Measurements from ENCODE around the gene RAD51B.
"Not testable (repeated sequence)": the region's sequence is repeated elsewhere in the genome, so short reads cannot be mapped to it uniquely, and the experiment has no call there.

RAD51B gene

DNA sequence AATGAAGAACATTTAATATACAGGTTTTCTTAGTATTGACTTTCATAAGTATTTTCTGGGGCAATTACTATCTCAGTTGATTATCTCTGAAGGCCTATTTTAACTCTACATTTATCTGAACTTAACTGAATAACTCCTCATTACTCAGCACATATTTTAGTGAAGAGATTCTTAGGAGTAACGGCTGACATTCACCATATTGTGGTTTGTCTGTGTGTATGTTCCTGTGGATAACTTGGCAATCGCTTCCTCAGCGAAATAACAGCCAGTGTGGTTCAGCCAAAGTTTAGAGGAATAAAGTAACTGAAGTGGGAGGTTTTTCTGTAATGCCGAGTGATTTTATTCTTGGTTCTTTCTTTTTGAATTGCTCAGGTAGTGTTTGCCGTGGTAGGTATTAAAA is 168.0 kb downstream of the RAD51B start:
- DNase-seq = no peak

DNA sequence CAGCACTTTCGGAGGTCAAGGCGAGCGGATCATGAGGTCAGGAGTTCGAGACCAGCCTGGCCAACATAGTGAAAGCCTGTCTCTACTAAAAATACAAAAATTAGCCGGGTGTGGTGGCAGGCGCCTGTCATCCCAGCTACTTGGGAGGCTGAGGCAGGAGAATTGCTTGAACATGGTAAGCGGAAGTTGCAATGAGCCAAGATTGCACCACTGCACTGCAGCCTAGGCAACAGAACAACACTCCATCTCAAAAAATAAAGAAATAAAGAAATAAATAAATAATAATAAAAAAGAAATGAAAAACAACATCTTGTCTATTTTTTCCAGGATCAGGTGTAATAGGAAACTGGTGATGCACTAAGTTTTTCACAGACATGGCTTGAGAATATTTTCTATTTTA is 168.6 kb downstream of the RAD51B start:
- not testable (repeated sequence) for DNase-seq

- DNase-seq = no peak
Observed at GRCh38 chr14:67990576-67990975, 171.0 kb downstream of the RAD51B start.

DNA sequence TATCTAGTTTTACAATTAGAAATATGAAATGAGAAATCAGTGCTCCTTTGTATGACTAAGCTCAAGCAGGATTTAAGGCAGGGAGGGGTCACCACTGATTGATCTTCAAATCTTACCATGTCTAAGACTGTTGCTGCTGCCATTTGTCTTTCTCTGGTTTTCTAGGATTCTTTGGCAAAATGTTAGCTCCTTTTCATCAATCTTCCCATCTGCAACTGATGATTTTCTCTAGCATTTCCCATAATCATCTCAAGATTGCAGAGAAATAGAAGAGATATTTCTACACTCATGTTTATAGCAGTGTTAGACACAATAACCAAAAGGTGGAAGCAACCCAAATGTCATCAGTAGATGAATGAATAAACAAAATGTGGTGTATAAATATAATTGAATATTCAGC is 175.0 kb downstream of the RAD51B start:
- no peak for DNase-seq

DNA sequence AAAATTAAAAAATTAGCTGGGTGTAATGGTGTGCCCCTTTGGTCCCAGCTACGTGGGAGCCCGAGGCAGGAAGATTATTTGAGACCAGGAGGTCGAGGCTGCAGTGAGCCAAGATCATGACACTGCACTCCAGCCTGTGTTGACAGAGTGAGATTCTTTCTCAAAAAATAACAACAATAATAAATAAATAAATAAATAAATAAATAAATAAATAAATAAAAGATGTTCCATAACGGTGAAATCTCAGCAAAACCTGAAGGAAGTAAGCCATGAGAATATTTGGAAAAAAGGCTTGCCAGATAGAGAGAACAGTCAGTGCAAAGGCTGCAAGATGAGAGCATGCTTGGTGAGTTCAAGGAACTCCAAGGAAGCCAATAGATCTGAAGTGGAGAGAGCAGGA is 176.7 kb downstream of the RAD51B start:
- no peak for DNase-seq

DNA sequence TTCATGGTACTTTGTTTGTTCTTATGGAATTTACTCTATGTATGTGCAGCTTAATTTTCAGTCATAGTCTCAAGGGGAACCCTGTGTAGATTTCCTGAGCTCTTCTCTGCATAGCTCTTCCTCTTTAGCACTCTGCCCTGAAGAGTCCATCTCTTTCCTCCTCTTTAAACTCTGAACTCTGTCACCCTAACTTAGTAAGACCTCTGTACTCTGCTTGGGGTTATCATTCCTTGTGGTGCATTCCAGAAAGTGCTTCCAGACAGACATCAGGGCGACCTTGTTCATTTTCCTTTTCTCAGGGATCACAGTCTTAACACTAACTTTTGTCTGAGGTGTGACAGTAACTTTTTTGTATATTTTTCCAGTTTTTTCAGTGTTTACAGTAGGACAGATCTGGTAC is 179.3 kb downstream of the RAD51B start:
- DNase-seq = no peak

- DNase-seq = no peak
Observed at GRCh38 chr14:67999290-67999689, 179.7 kb downstream of the RAD51B start.

- DNase-seq = no peak
Observed at GRCh38 chr14:67999705-68000384, 180.3 kb downstream of the RAD51B start.

DNA sequence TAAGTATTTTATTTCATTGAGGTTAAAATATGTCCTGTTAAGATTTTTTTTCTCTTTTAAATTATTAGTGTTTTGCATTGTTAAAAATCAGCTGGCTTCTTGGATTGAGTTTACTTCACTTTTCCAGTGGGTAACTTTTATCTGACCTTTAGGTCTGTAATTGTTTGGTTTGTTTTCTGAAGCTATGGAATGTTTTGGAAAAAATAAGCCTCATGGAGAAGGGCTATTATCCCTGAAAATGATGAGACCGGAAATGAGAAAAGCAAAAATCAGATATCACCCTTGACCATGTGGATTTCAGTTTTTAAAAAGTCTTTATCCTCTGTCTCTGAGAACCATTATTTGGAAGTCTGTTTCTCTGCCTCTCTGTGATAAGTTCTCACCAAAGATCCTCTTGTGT is 180.9 kb downstream of the RAD51B start:
- no peak for DNase-seq

- no peak for DNase-seq
Observed at GRCh38 chr14:68008491-68008890, 188.9 kb downstream of the RAD51B start.

DNA sequence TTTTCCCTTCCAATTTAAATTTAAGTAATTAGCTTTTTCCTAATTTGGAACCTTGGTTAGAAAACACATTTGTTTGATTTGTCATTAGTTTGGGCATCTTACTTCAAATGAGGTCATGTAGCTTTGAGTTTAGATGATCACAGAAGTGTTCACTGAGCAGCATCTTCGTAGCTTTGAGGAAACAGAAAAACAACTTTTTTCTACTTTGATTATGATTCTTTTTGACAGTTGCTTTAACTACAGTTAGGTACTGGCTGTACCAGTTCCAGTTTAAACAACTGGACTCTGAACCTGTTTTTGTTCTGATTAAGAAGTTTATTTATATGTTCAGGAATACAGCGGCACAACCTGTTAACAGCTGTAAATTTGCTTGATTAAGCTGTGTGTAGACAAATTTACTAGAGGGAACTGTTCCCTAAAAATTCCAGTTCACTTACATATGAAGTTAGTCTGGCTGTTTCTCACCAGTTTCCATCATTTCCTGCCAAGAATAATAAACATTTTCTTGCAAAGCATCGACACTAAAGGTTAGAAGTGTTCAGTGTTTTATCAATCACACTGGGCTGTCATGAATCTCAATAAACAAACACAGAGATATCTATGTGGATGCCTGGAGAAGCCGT is 191.9 kb downstream of the RAD51B start:
- DNase-seq = no peak

GRCh38 chr14:68012871-68013270 is 193.3 kb downstream of the RAD51B start:
- DNase-seq = no peak

DNA sequence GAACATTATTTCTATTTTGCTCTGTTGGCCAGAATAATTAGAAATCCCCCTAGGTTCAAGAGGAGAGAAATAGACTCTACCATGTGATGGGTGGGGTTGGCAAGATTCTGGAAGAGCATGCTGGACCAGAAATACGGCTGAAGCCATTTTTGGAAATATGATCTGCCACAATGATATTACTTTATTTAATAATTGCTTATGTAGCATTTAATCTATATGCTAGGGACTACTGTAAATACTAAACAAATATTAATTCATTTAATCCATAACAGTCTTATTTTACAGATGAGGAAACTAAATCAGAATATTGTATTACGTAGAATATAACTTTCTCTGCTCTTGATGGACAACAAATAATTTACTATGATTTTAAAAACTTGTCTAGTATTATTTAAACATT is 193.7 kb downstream of the RAD51B start:
- no peak for DNase-seq

DNA sequence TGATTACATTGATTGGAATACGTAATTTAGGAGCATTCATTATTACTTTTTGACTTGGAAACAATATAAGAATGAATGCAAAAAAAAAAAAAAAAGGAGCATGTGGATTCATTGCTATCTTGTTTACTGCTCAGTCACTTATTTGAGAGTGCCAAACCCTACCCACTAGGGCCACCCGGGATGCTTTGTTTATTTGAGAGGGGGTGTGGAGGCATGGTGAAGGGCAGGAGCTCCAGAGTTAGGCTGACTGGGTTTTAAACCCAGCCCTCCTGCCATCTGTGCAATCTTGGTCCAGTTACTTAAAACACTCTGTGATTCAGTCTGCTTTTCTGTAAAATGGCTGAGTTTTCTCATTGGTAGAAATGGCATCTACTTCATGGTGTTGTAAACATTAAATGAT is 195.2 kb downstream of the RAD51B start:
- no peak for DNase-seq

DNA sequence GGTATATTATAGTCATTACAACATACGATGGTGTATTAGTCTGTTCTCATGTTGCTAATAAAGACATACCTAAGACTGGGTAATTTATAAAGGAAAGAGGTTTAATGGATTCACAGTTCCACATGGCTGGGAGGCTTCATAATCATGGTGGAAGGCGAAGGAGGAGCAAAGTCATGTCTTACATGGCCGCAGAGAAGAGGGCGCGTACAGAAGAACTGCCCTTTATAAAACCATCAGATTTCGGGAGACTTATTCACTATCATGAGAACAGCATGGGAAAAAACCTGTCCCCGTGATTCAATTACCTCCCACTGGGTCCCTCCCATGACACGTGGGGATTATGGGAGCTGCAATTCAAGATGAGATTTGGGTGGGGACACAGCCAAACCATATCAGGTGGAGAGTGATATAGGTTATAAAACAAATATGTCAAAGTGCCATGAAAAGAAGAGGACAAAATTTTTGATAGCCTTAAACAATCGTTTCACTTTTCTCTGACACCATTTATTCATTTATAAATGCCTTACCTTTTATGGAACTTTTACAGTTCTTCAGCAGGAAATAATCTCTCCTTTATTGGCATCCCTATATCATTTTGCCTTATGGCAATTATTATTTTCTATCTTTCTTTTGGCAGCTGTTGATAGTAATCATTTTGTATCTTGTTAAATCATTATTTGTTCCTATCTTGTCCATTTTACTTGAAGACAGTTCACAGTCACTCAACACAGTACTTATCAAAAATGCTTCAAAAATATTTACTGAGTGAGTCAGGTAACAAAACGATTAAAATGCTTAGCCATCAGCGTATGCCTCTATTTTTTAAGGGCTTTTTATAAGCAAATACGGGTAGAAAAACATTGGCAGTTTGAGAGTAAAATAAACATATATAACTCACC is 196.0 kb downstream of the RAD51B start:
- DNase-seq = no peak

DNA sequence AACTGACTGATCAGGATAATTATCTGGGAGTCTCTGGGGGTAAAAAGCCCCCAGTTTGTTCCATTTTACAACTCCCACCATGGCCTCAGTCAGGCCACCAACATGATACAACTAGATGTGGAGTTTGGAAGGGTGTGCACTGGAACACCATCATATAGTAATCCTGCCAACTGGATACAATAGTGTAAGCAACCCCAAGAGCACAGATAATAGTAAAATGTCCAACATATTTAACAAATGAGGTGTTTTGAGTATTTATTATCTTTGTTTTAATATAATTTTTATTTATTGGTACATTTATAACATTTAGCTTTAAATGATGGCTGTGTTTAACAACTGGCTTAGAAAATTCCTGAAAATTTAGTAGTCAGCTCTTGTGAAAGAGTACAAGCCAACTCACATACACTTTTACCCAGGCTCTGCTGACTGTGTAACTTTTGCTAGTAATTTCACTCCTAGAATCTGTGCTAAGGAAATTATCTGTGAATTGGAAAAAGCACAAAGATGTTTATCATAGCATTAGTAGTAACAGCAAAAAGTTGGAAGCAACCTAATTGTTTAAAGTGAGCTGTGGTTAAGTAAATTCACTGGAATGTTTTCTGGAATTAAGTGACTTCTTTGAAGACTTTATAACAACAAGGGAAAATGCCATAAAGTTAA is 196.8 kb downstream of the RAD51B start:
- no peak for DNase-seq

- DNase-seq = no peak
Observed at GRCh38 chr14:68018598-68018997, 199.0 kb downstream of the RAD51B start.

GRCh38 chr14:68020493-68020892 is 200.9 kb downstream of the RAD51B start:
- no peak for DNase-seq

DNA sequence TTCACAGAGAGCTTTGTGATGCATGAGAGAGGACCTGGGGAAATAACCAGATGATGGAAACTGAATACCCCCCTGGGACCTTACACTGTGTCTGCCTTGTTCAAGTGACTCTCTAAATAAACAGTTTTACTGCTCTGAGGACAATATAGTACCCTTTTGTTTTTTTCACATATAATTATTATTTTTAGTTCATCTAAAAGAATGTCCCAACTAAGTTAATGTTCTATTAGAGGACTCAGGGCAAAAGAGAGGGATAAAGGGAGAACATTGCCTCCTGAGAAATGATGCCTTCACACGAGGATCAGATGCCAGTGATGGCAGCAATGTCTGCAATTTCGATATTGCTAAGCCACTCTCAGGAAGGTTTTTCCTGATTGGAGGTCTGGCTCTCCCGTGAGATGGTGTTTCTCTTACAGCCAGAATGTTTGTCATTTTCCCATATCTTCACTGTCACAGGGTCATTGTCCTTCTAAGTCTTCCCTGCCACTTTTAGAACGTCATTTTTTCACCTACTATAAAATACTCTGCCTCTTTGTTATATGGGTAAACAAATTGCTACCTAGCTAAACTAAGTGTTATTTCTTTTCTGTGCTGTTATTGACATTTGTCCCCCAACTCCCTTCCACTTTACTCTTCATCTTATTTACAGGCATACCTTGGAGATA is 201.6 kb downstream of the RAD51B start:
- no peak for DNase-seq

DNA sequence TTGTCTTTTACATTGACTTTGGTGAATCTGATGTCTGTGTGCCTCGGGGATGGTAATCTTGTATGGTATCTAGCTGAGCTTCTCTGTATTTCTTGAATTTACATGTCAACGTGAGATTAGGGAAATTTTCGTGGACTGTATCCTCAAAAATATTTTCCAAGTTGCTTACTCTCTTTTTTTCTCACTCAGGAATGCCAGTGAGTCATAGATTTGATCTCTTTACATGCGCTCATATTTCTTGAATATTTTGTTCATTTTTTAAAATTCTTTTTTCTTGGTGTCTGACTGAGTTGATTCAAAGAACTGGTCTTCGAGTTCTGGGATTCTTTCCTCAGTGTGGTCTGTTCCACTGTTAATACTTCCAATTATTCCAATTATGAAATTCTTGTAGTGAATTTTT is 207.7 kb downstream of the RAD51B start:
- DNase-seq = no peak

- no peak for DNase-seq
Observed at GRCh38 chr14:68028075-68028474, 208.5 kb downstream of the RAD51B start.

DNA sequence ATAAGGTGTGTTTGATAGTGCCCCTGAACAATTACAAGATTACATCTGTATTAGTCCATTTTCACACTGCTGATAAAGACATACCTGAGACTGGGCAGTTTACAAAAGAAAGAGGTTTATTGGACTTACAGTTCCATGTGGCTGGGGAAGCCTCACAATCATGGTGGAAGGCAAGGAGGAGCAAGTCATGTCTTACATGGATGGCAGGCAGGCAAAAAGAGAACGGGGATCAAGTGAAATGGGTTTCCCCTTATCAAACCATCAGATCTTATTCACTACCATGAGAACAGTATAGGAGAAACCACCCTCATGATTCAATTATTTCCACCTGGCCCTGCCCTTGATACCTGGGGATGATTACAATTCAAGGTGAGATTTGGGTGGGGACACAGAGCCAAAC is 211.4 kb downstream of the RAD51B start:
- DNase-seq = not testable (repeated sequence)

- DNase-seq = no peak
Observed at GRCh38 chr14:68032154-68032553, 212.6 kb downstream of the RAD51B start.
